ENCODE measurements around the gene GSE1.
"Not testable (repeated sequence)": the region's sequence is repeated elsewhere in the genome, so short reads cannot be mapped to it uniquely, and the experiment has no call there.

Gene GSE1

GRCh38 chr16:85591381-85591780, 21.7 kb upstream of the GSE1 start:
- TF ChIP-seq CTCF (IDR thresholded peaks at IDR 0.05; ENCODE audit: insufficient read depth, low read depth, low read length, missing control alignments): no peak
- no peak for DNase-seq (ENCODE audit: low read depth)
- no peak overlapping the region for H3K4me3 ChIP-seq (ENCODE audit: low read depth, low read length)

GRCh38 chr16:85592277-85592676, 20.8 kb upstream of the GSE1 start:
- DNase-seq (ENCODE audit: low read depth); H3K4me3 ChIP-seq (ENCODE audit: low read depth, low read length): not testable (repeated sequence)

- DNase-seq (ENCODE audit: low read depth): no peak
- no peak for TF ChIP-seq CTCF (IDR thresholded peaks at IDR 0.05; ENCODE audit: insufficient read depth, low read depth, low read length, missing control alignments)
- H3K4me3 ChIP-seq (ENCODE audit: low read depth, low read length): no peak overlapping the region
Measured at GRCh38 chr16:85592700-85593493, 20.2 kb upstream of the GSE1 start.

GRCh38 chr16:85593494-85594221, 19.5 kb upstream of the GSE1 start:
- no peak for TF ChIP-seq CTCF (IDR thresholded peaks at IDR 0.05; ENCODE audit: insufficient read depth, low read depth, low read length, missing control alignments)
- no peak overlapping the region for H3K4me3 ChIP-seq (ENCODE audit: low read depth, low read length)
- DNase-seq (ENCODE audit: low read depth): no peak

GRCh38 chr16:85594273-85594977, 18.7 kb upstream of the GSE1 start:
- DNase-seq (ENCODE audit: low read depth): no peak
- no peak for TF ChIP-seq CTCF (IDR thresholded peaks at IDR 0.05; ENCODE audit: insufficient read depth, low read depth, low read length, missing control alignments)
- H3K4me3 ChIP-seq (ENCODE audit: low read depth, low read length): no peak overlapping the region

- DNase-seq (ENCODE audit: low read depth): no peak
- TF ChIP-seq CTCF (IDR thresholded peaks at IDR 0.05; ENCODE audit: insufficient read depth, low read depth, low read length, missing control alignments): no peak
- no peak overlapping the region for H3K4me3 ChIP-seq (ENCODE audit: low read depth, low read length)
Measured at GRCh38 chr16:85594978-85595661, 18.0 kb upstream of the GSE1 start.
